Progenitor cell of endocrine pancreas (in vitro differentiated cells): ENCODE data around the gene TTC13. TPM values are rescaled to one million over a fixed set of nuclear protein-coding genes. Genes with fewer than 3 reads are reported as not detected.

Experiments used
- DNase-seq: peaks from one replicate; pipeline ENCODE4 v3.0.0; 2021; ENCODE audit warnings: low spot score; ENCODE audit not compliant: unreplicated experiment
- H3K27ac Mint-ChIP-seq: 2 replicates; pipeline ENCODE4 v1.8.0; 2021; ENCODE audit warnings: mild to moderate bottlenecking, moderate library complexity, mixed read lengths
- H3K27me3 Mint-ChIP-seq: 2 replicates; pipeline ENCODE4 v1.8.0; 2021; ENCODE audit warnings: mixed read lengths
- H3K36me3 Mint-ChIP-seq: 2 replicates; pipeline ENCODE4 v1.8.0; 2022; ENCODE audit warnings: mixed read lengths; ENCODE audit not compliant: insufficient read depth
- H3K4me1 Mint-ChIP-seq: 2 replicates; pipeline ENCODE4 v1.8.0; 2021; ENCODE audit warnings: low read depth, mixed read lengths
- H3K4me3 Mint-ChIP-seq: 2 replicates; pipeline ENCODE4 v1.8.0; 2021; ENCODE audit warnings: low read depth, mild to moderate bottlenecking, moderate library complexity, mixed read lengths
- H3K9me3 Mint-ChIP-seq: 2 replicates; pipeline ENCODE4 v1.8.0; 2021; ENCODE audit warnings: low read depth, mixed read lengths
- total RNA-seq: library from RNA; stranded (reverse); gene quantifications from 2 replicates; pipeline ENCODE4 v1.2.1, GENCODE V29; 2021
- TF ChIP-seq, protein P1 (sequence below): fragments of 200-600 bp; sonication (generic); IDR thresholded peaks from one replicate; pipeline ENCODE4 v1.5.0; 2021; ENCODE audit warnings: antibody characterized with exemption, mild to moderate bottlenecking; ENCODE audit not compliant: unreplicated experiment

The TTC13 gene
- total RNA-seq, 1 donor from 2014 or later, result 22.3 TPM

- Mint-ChIP-seq H3K4me1 (peaks cover 29% of the 10 kb centered on the region), H3K27ac (peak overlapping the region; percentile 55), H3K36me3 (peaks cover 47% of the 10 kb centered on the region), H3K27me3 (no peaks in the 10 kb centered on the region), H3K4me3 (no peak overlapping the region), H3K9me3 (peaks cover 5% of the 10 kb centered on the region)
- TF ChIP-seq, protein P1, sequence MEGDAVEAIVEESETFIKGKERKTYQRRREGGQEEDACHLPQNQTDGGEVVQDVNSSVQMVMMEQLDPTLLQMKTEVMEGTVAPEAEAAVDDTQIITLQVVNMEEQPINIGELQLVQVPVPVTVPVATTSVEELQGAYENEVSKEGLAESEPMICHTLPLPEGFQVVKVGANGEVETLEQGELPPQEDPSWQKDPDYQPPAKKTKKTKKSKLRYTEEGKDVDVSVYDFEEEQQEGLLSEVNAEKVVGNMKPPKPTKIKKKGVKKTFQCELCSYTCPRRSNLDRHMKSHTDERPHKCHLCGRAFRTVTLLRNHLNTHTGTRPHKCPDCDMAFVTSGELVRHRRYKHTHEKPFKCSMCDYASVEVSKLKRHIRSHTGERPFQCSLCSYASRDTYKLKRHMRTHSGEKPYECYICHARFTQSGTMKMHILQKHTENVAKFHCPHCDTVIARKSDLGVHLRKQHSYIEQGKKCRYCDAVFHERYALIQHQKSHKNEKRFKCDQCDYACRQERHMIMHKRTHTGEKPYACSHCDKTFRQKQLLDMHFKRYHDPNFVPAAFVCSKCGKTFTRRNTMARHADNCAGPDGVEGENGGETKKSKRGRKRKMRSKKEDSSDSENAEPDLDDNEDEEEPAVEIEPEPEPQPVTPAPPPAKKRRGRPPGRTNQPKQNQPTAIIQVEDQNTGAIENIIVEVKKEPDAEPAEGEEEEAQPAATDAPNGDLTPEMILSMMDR, result no peak
- DNase-seq, result no peak
Observed at GRCh38 chr1:230857077-230857476, 121.6 kb downstream of the TTC13 start.

Other genes with a start within 250 kb of the TTC13 start
- 6.4 and 8.7 TPM in 2 replicates for gene CAPN9, start 231.5 kb downstream of the TTC13 start, total RNA-seq
- gene C1orf198, start 110.3 kb downstream of the TTC13 start, total RNA-seq, result 67.8 and 70.1 TPM in 2 replicates
- gene ARV1, start 233 bp upstream of the TTC13 start, total RNA-seq, result 14.4 and 16.6 TPM in 2 replicates
- gene FAM89A, start 61.4 kb upstream of the TTC13 start, total RNA-seq, result 20.9 and 21.5 TPM in 2 replicates
- gene TRIM67, start 183.2 kb upstream of the TTC13 start, total RNA-seq, result 0.05 and 0.09 TPM in 2 replicates